HepG2 (cell line): ENCODE results near the gene CXXC5. TPM values are rescaled to one million over a fixed set of nuclear protein-coding genes. Genes with fewer than 3 reads are reported as not detected.

Experiments
- DNMT1 ChIP-seq: sonication (generic); formaldehyde crosslinking; IDR thresholded peaks from 2 replicates; pipeline ENCODE4 v1.5.1; 2020; ENCODE audit warnings: mild to moderate bottlenecking, missing genetic modification reagents
- DNMT3B ChIP-seq: conservative IDR thresholded peaks from 2 replicates; pipeline ENCODE4 v1.6.1; 2016; ENCODE audit warnings: missing biosample characterization, control low read depth
- GATAD1 ChIP-seq: IDR thresholded peaks from 2 replicates; pipeline ENCODE4 v1.6.1; 2016; ENCODE audit warnings: missing genetic modification reagents, missing compliant biosample characterization
- HMGXB4 ChIP-seq, 2 experiments: sonication (generic) in 1 of 2; formaldehyde crosslinking in 1 of 2; IDR thresholded peaks; 2 replicates each; pipeline versions ENCODE4 v1.4.0 to v1.6.1; 2018 to 2020; ENCODE audit warnings: missing genetic modification reagents in 2 of 2, borderline replicate concordance in 1 of 2, low read depth in 1 of 2, mild to moderate bottlenecking in 1 of 2, missing biosample characterization in 1 of 2
- HNRNPL ChIP-seq: fragments of 200-400 bp; formaldehyde crosslinking; IDR thresholded peaks from 2 replicates; pipeline ENCODE4 v1.6.1; 2017; ENCODE audit warnings: mild to moderate bottlenecking, low read depth, low read length
- ISX ChIP-seq: sonication (generic); formaldehyde crosslinking; conservative IDR thresholded peaks from 2 replicates; pipeline ENCODE4 v1.5.0; 2020; ENCODE audit warnings: missing genetic modification reagents
- MAZ ChIP-seq, 2 experiments: sonication (generic) in 1 of 2; formaldehyde crosslinking in 1 of 2; IDR thresholded peaks; 2 replicates each; pipeline versions ENCODE4 v1.5.0 to v1.6.1; 2012 to 2020; ENCODE audit warnings: low read depth in 2 of 2, mild to moderate bottlenecking in 2 of 2, borderline replicate concordance in 1 of 2, improper control_type of control experiment in 1 of 2, low read length in 1 of 2, missing genetic modification reagents in 1 of 2, moderate library complexity in 1 of 2
- NFKB2 ChIP-seq: sonication (generic); formaldehyde crosslinking; IDR thresholded peaks from 2 replicates; pipeline ENCODE4 v1.4.0; 2020; ENCODE audit warnings: missing genetic modification reagents, borderline replicate concordance
- PAXIP1 ChIP-seq: sonication (generic); formaldehyde crosslinking; conservative IDR thresholded peaks from 2 replicates; pipeline ENCODE4 v1.4.0; 2020; ENCODE audit warnings: mild to moderate bottlenecking, missing genetic modification reagents, moderate library complexity
- POLR2AphosphoS5 ChIP-seq: IDR thresholded peaks from 2 replicates; pipeline ENCODE4 v1.6.1; 2012; ENCODE audit warnings: low read depth, low read length
- SP5 ChIP-seq: IDR thresholded peaks from 2 replicates; pipeline ENCODE4 v1.6.1; 2016; ENCODE audit warnings: low read depth, borderline replicate concordance
- U2AF2 ChIP-seq: fragments of 200-400 bp; formaldehyde crosslinking; IDR thresholded peaks from 2 replicates; pipeline ENCODE4 v1.6.1; 2017; ENCODE audit warnings: low read depth, mild to moderate bottlenecking, low read length
- ZNF235 ChIP-seq: sonication (generic); formaldehyde crosslinking; IDR thresholded peaks from 2 replicates; pipeline ENCODE4 v1.8.1; 2023; ENCODE audit warnings: mild to moderate bottlenecking, missing genetic modification reagents, borderline replicate concordance
- ZNF543 ChIP-seq: sonication (generic); formaldehyde crosslinking; IDR thresholded peaks from 2 replicates; pipeline ENCODE4 v1.4.0; 2020; ENCODE audit warnings: mild to moderate bottlenecking, missing genetic modification reagents
- ZNF777 ChIP-seq: sonication (generic); formaldehyde crosslinking; IDR thresholded peaks from 2 replicates; pipeline ENCODE4 v1.4.0; 2020; ENCODE audit warnings: missing genetic modification reagents
- polyA plus RNA-seq, 8 experiments: library from polyadenylated mRNA; depleted of rRNA in 3 of 8; stranded (reverse) in 7 of 8; unstranded in 1 of 8; fragments of >200 nt; fragmentation: Illumina TruSeq in 4 of 8; extraction: Trizol in 4 of 8; gene quantifications; 2 replicates each; pipeline versions ENCODE4 v1.2.1 to v1.2.3, GENCODE V29; 2011 to 2016; ENCODE audit warnings: low read depth in 4 of 8, missing spikeins in 1 of 8, mixed read lengths in 1 of 8; ENCODE audit not compliant: insufficient read depth in 1 of 8
- total RNA-seq, 5 experiments: library from RNA; depleted of rRNA; stranded (reverse); fragments of >200 nt; fragmentation: Illumina TruSeq; extraction: Trizol; gene quantifications; 2 replicates each; pipeline ENCODE4 v1.2.3, GENCODE V29; 2016; ENCODE audit warnings: low read depth in 1 of 5
- TF ChIP-seq, protein P1 (sequence below): sonication (generic); formaldehyde crosslinking; conservative IDR thresholded peaks from 2 replicates; pipeline ENCODE4 v1.8.0; 2022; ENCODE audit warnings: low read depth, missing genetic modification reagents
- TF ChIP-seq, protein P2 (sequence below): IDR thresholded peaks from 2 replicates; pipeline ENCODE4 v1.6.1; 2016; ENCODE audit warnings: missing compliant biosample characterization, missing genetic modification reagents, borderline replicate concordance

The CXXC5 gene
- total and polyA plus RNA-seq, 2 of the 13 experiments (the other 11 are each of a cell fraction or from before 2014, with no cell fraction given): 32.3 to 33.0 TPM

DNA sequence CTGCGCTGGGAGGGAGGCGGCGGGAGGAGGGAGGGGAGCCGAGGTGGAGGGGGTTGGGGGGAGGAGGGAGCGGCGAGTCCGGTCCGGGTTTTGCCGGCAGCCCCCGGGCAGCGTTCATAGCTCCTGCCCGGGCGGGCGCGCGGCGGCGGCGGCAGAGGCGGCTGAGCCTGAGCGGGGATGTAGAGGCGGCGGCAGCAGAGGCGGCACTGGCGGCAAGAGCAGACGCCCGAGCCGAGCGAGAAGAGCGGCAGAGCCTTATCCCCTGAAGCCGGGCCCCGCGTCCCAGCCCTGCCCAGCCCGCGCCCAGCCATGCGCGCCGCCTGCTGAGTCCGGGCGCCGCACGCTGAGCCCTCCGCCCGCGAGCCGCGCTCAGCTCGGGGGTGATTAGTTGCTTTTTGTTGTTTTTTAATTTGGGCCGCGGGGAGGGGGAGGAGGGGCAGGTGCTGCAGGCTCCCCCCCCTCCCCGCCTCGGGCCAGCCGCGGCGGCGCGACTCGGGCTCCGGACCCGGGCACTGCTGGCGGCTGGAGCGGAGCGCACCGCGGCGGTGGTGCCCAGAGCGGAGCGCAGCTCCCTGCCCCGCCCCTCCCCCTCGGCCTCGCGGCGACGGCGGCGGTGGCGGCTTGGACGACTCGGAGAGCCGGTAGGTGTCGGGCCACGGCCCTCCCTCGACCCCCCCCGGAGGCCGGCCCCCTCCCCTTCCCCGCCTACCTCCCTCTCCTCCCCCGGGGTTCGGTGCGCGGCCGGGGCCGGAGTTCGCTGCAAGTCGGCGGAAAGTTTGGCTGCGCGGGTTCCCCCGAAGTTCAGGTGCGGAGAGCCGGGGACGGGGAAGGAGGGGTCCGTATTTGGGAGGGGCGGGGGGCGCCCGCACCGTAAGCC is at the start of gene CXXC5 (continued):
- TF ChIP-seq PAXIP1: peak; percentile 42; the same call in 1 of the 2 replicates
- TF ChIP-seq POLR2AphosphoS5: peak; percentile 44
- no peak for TF ChIP-seq ZNF235 (CRISPR knock-in tag)
- TF ChIP-seq MAZ (IDR thresholded peaks at IDR 0.05; ENCODE audit: borderline replicate concordance, low read depth, low read length): peak; percentile 74; the same call in 1 of the 2 replicates
- peak; percentile 48; the same call in 1 of the 2 replicates for TF ChIP-seq MAZ (CRISPR knock-in tag; IDR thresholded peaks at IDR 0.05; ENCODE audit: low read depth)
- TF ChIP-seq, protein P1, sequence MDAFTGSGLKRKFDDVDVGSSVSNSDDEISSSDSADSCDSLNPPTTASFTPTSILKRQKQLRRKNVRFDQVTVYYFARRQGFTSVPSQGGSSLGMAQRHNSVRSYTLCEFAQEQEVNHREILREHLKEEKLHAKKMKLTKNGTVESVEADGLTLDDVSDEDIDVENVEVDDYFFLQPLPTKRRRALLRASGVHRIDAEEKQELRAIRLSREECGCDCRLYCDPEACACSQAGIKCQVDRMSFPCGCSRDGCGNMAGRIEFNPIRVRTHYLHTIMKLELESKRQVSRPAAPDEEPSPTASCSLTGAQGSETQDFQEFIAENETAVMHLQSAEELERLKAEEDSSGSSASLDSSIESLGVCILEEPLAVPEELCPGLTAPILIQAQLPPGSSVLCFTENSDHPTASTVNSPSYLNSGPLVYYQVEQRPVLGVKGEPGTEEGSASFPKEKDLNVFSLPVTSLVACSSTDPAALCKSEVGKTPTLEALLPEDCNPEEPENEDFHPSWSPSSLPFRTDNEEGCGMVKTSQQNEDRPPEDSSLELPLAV (CRISPR knock-in tag): no peak
- TF ChIP-seq HNRNPL: 0 out of 2 replicates have a peak, but pooled peaks have one; percentile 9
- peak; percentile 24; the same call in 1 of the 2 replicates for TF ChIP-seq SP5
- peak; percentile 19 to 65 for TF ChIP-seq HMGXB4 (CRISPR knock-in tag; IDR thresholded peaks at IDR 0.05; ENCODE audit: borderline replicate concordance in 1 of 2, low read depth in 1 of 2)
- TF ChIP-seq DNMT3B: no peak
- TF ChIP-seq DNMT1 (CRISPR knock-in tag): 0 out of 2 replicates have a peak, but pooled peaks have one; percentile 66
- TF ChIP-seq NFKB2 (CRISPR knock-in tag): peak; percentile 48; the same call in 1 of the 2 replicates
- peak; percentile 48; the same call in 1 of the 2 replicates for TF ChIP-seq ZNF777 (CRISPR knock-in tag)
- no peak for TF ChIP-seq U2AF2
- no peak for TF ChIP-seq GATAD1 (CRISPR knock-in tag)
- TF ChIP-seq, protein P2, sequence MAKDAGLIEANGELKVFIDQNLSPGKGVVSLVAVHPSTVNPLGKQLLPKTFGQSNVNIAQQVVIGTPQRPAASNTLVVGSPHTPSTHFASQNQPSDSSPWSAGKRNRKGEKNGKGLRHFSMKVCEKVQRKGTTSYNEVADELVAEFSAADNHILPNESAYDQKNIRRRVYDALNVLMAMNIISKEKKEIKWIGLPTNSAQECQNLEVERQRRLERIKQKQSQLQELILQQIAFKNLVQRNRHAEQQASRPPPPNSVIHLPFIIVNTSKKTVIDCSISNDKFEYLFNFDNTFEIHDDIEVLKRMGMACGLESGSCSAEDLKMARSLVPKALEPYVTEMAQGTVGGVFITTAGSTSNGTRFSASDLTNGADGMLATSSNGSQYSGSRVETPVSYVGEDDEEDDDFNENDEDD (CRISPR knock-in tag): peak; percentile 63; the same call in 1 of the 2 replicates
- TF ChIP-seq ZNF543: peak; percentile 59; the same call in 1 of the 2 replicates
- TF ChIP-seq ISX (CRISPR knock-in tag): no peak
